GM23338 (cell line): ENCODE results near the gene ATP8B4. TPM values are rescaled to one million over a fixed set of nuclear protein-coding genes. Genes with fewer than 3 reads are reported as not detected.

Experiments
- ATAC-seq: fragments of 200-7000 bp; cut with Tn5 transposase; 3 replicates; pipeline ENCODE4 v1.9.1; 2020
- DNase-seq: peaks from one replicate; pipeline ENCODE4 v3.0.0-alpha.2; 2015; ENCODE audit warnings: low spot score
- H2AFZ ChIP-seq: fragments of 200-600 bp; sonication (generic); 2 replicates; pipeline ENCODE4 v1.8.0; 2016; ENCODE audit warnings: antibody characterized with exemption, mild to moderate bottlenecking, moderate library complexity
- H3F3A ChIP-seq: fragments of 200-600 bp; sonication (generic); replicated peaks from 2 replicates; pipeline ENCODE4 v1.8.0; 2017; ENCODE audit warnings: antibody characterized with exemption, mixed run types, low read depth
- H3K27ac ChIP-seq: fragments of 200-600 bp; sonication (generic); 2 replicates; pipeline ENCODE4 v1.6.1; 2016; ENCODE audit warnings: low read depth
- H3K27me3 ChIP-seq: fragments of 200-600 bp; sonication (generic); 2 replicates; pipeline ENCODE4 v1.8.0; 2016; ENCODE audit warnings: mild to moderate bottlenecking, mixed run types, moderate library complexity; ENCODE audit not compliant: insufficient read depth
- H3K36me3 ChIP-seq: fragments of 200-600 bp; sonication (generic); 2 replicates; pipeline ENCODE4 v1.8.0; 2016; ENCODE audit warnings: mild to moderate bottlenecking; ENCODE audit not compliant: insufficient read depth
- H3K4me1 ChIP-seq: fragments of 200-600 bp; sonication (generic); 2 replicates; pipeline ENCODE4 v1.8.0; 2016; ENCODE audit warnings: mild to moderate bottlenecking, moderate library complexity; ENCODE audit not compliant: insufficient read depth
- H3K4me2 ChIP-seq: fragments of 200-600 bp; sonication (generic); 2 replicates; pipeline ENCODE4 v1.7.1; 2017; ENCODE audit warnings: mixed run types
- H3K4me3 ChIP-seq: fragments of 200-600 bp; sonication (generic); 2 replicates; pipeline ENCODE4 v1.6.1; 2016; ENCODE audit warnings: mixed run types
- H3K79me2 ChIP-seq: fragments of 200-600 bp; sonication (generic); replicated peaks from 2 replicates; pipeline ENCODE4 v1.8.0; 2017; ENCODE audit warnings: mild to moderate bottlenecking; ENCODE audit not compliant: insufficient read depth
- H3K9me2 ChIP-seq: fragments of 200-600 bp; sonication (generic); 2 replicates; pipeline ENCODE4 v1.8.0; 2017; ENCODE audit not compliant: insufficient read depth
- H4K20me1 ChIP-seq: fragments of 200-600 bp; sonication (generic); replicated peaks from 2 replicates; pipeline ENCODE4 v1.8.0; 2017; ENCODE audit warnings: mild to moderate bottlenecking; ENCODE audit not compliant: insufficient read depth
- H3K27ac Mint-ChIP-seq: 2 replicates; pipeline ENCODE4 v1.8.0; 2020; ENCODE audit warnings: inconsistent platforms, mild to moderate bottlenecking, moderate library complexity, mixed read lengths
- H3K27me3 Mint-ChIP-seq: 3 replicates; pipeline ENCODE4 v1.8.0; 2022; ENCODE audit warnings: low read depth, mild to moderate bottlenecking, moderate library complexity, mixed read lengths, inconsistent platforms; ENCODE audit not compliant: insufficient read depth, poor library complexity
- H3K36me3 Mint-ChIP-seq: 3 replicates; pipeline ENCODE4 v1.8.0; 2021; ENCODE audit warnings: low read depth, mild to moderate bottlenecking, inconsistent platforms, moderate library complexity, mixed read lengths
- H3K4me1 Mint-ChIP-seq: 3 replicates; pipeline ENCODE4 v1.8.0; 2020; ENCODE audit warnings: mild to moderate bottlenecking, inconsistent platforms, mixed read lengths
- H3K4me3 Mint-ChIP-seq: 3 replicates; pipeline ENCODE4 v1.8.0; 2021; ENCODE audit warnings: moderate library complexity, mild to moderate bottlenecking, inconsistent platforms, mixed read lengths
- H3K9me3 Mint-ChIP-seq: 3 replicates; pipeline ENCODE4 v1.8.0; 2020; ENCODE audit warnings: moderate library complexity, mild to moderate bottlenecking, inconsistent platforms, mixed read lengths
- CREB1 ChIP-seq: fragments of 250-450 bp; sonication (Bioruptor Pico); IDR thresholded peaks from 2 replicates; pipeline ENCODE4 v1.5.0; 2020; ENCODE audit warnings: low read depth, mild to moderate bottlenecking, moderate library complexity
- CTCF ChIP-seq, 2 experiments: fragments of 200-600 bp in 1 of 2; sonication (generic) in 1 of 2; conservative IDR thresholded peaks; 2 replicates each; pipeline versions ENCODE4 v1.5.1 to v1.6.1; 2016 to 2017; ENCODE audit warnings: antibody characterized with exemption in 2 of 2, low read depth in 2 of 2, mild to moderate bottlenecking in 2 of 2, moderate library complexity in 1 of 2
- ETS1 ChIP-seq: IDR thresholded peaks from 2 replicates; pipeline ENCODE4 v1.6.1; 2016; ENCODE audit warnings: antibody characterized with exemption
- EZH2 ChIP-seq: fragments of 200-600 bp; sonication (generic); IDR thresholded peaks from one replicate; pipeline ENCODE4 v1.8.0; 2017; ENCODE audit warnings: antibody characterized with exemption, mild to moderate bottlenecking, low read depth; ENCODE audit not compliant: unreplicated experiment
- EZH2phosphoT487 ChIP-seq: fragments of 200-600 bp; sonication (generic); IDR thresholded peaks from one replicate; pipeline ENCODE4 v1.8.1; 2018; ENCODE audit warnings: antibody characterized with exemption; ENCODE audit not compliant: unreplicated experiment
- NANOG ChIP-seq: IDR thresholded peaks from 2 replicates; pipeline ENCODE4 v1.6.1; 2016; ENCODE audit warnings: antibody characterized with exemption, borderline replicate concordance
- POLR2AphosphoS5 ChIP-seq: IDR thresholded peaks from 2 replicates; pipeline ENCODE4 v1.6.1; 2016; ENCODE audit warnings: antibody characterized with exemption, low read depth
- REST ChIP-seq: IDR thresholded peaks from one replicate; pipeline ENCODE4 v1.6.1; 2018; ENCODE audit warnings: antibody characterized with exemption; ENCODE audit not compliant: unreplicated experiment
- STAT1 ChIP-seq: IDR thresholded peaks from one replicate; pipeline ENCODE4 v1.6.1; 2016; ENCODE audit warnings: antibody characterized with exemption; ENCODE audit not compliant: unreplicated experiment
- ZNF462 ChIP-seq: fragments of 250-450 bp; sonication (Bioruptor Pico); IDR thresholded peaks from 2 replicates; pipeline ENCODE4 v1.5.0; 2020; ENCODE audit warnings: mild to moderate bottlenecking, moderate library complexity
- polyA plus RNA-seq: library from polyadenylated mRNA; unstranded; fragments of >200 nt; fragmentation: Nextera tagmentation; extraction: Ambion mirVana; gene quantifications from 2 replicates; pipeline ENCODE4 v1.2.1, GENCODE V29; 2016
- total RNA-seq: library from RNA; depleted of rRNA; stranded (reverse); fragments of >200 nt; shearing (Covaris generic); gene quantifications from 2 replicates; pipeline ENCODE4 v1.2.3, GENCODE V29; 2014

ATP8B4 gene
- total and polyA plus RNA-seq, 2 experiments from 2014 or later: 0.24 TPM; not detected in 1

- TF ChIP-seq ZNF462 (CRISPR knock-in tag) (no peak), CREB1 (CRISPR knock-in tag) (no peak), POLR2AphosphoS5 (no peak), ETS1 (no peak), CTCF (conservative IDR thresholded peaks at IDR 0.05; ENCODE audit: low read depth in 2 of 2) (no peak)
Observed at GRCh38 chr15:49890689-49891088, 228.3 kb downstream of the ATP8B4 start (continued).

GRCh38 chr15:49889536-49889935 is 229.5 kb downstream of the ATP8B4 start:
- Histone ChIP-seq H3K9me2 (0 out of 2 replicates have a peak, but pooled peaks cover 12% of the 10 kb centered on the region), H3K27ac (no peak overlapping the region), H3K36me3 (no peaks in the 10 kb centered on the region), H2AFZ (no peak overlapping the region), H4K20me1 (no peaks in the 10 kb centered on the region), H3K4me2 (no peak overlapping the region), H3K4me1 (no peaks in the 10 kb centered on the region), H3K27me3 (no peaks in the 10 kb centered on the region), H3K79me2 (no peaks in the 10 kb centered on the region), H3K4me3 (no peak overlapping the region), H3F3A (no peaks in the 10 kb centered on the region)
- H3K9me3 Mint-ChIP-seq: no peaks in the 10 kb centered on the region
- no peak for ATAC-seq
- H3K27me3 Mint-ChIP-seq: peaks cover 2% of the 10 kb centered on the region
- TF ChIP-seq STAT1 (no peak), CREB1 (CRISPR knock-in tag) (no peak), NANOG (no peak), EZH2 (no peak), REST (no peak), POLR2AphosphoS5 (no peak), EZH2phosphoT487 (no peak), CTCF (conservative IDR thresholded peaks at IDR 0.05; ENCODE audit: low read depth in 2 of 2) (no peak)
- peaks cover 2% of the 10 kb centered on the region; the same call in 2 of the 3 replicates for H3K4me1 Mint-ChIP-seq
- no peaks in the 10 kb centered on the region for H3K36me3 Mint-ChIP-seq
- no peak for DNase-seq
- no peak overlapping the region for H3K27ac Mint-ChIP-seq
- H3K4me3 Mint-ChIP-seq: no peak overlapping the region
